ENCODE data around the gene PITPNM3. TPM values are rescaled to one million over a fixed set of nuclear protein-coding genes. Genes with fewer than 3 reads are reported as not detected.

The PITPNM3 gene
- polyA plus RNA-seq, 1 donor from 2014 or later, result 3.0 TPM

- Histone ChIP-seq H3K9me3 (ENCODE audit: low read length) (no peaks in the 10 kb centered on the region), H3K4me3 (ENCODE audit: low read length) (no peak overlapping the region), H3K4me2 (ENCODE audit: low read length) (no peak overlapping the region)
Observed at GRCh38 chr17:6554342-6554741, 2.0 kb downstream of the PITPNM3 start.

GRCh38 chr17:6551869-6552531, 4.4 kb downstream of the PITPNM3 start:
- Histone ChIP-seq H3K4me2 (ENCODE audit: low read length) (no peak overlapping the region), H3K36me3 (ENCODE audit: insufficient read depth, low read length) (no peaks in the 10 kb centered on the region), H3K9me3 (ENCODE audit: low read length) (no peaks in the 10 kb centered on the region), H3K79me2 (replicated peaks; ENCODE audit: insufficient read depth, low read length) (no peaks in the 10 kb centered on the region), H3K27me3 (ENCODE audit: insufficient read depth, low read depth, low read length) (peaks cover 25% of the 10 kb centered on the region), H3K9me2 (ENCODE audit: insufficient read depth, low read length) (no peaks in the 10 kb centered on the region), H2AFZ (ENCODE audit: low read depth, low read length) (no peak overlapping the region), H3K27ac (ENCODE audit: low read length) (no peak overlapping the region), H3F3A (ENCODE audit: insufficient read depth, low read length, poor library complexity, severe bottlenecking) (no peaks in the 10 kb centered on the region), H4K20me1 (ENCODE audit: insufficient read depth) (no peaks in the 10 kb centered on the region), H3K4me3 (ENCODE audit: low read length) (no peak overlapping the region), H3K9ac (ENCODE audit: low read length) (no peak overlapping the region)
- TF ChIP-seq EP300 (conservative IDR thresholded peaks at IDR 0.05; ENCODE audit: poor library complexity, severe bottlenecking) (no peak), EZH2 (IDR thresholded peaks at IDR 0.05; ENCODE audit: borderline replicate concordance, insufficient read depth, low read length, poor library complexity, severe bottlenecking) (no peak), REST (IDR thresholded peaks at IDR 0.05; ENCODE audit: borderline replicate concordance) (no peak), POLR2AphosphoS5 (IDR thresholded peaks at IDR 0.05) (no peak), MXI1 (conservative IDR thresholded peaks at IDR 0.05; ENCODE audit: poor library complexity, severe bottlenecking) (no peak), TAF1 (IDR thresholded peaks at IDR 0.05; ENCODE audit: low read depth) (no peak)

More at GRCh38 chr17:6554342-6554741, 2.0 kb downstream of the PITPNM3 start:
- Histone ChIP-seq H3F3A (ENCODE audit: insufficient read depth, low read length, poor library complexity, severe bottlenecking) (no peaks in the 10 kb centered on the region), H3K9me2 (ENCODE audit: insufficient read depth, low read length) (no peaks in the 10 kb centered on the region), H3K9ac (ENCODE audit: low read length) (no peak overlapping the region), H2AFZ (ENCODE audit: low read depth, low read length) (no peak overlapping the region), H3K27me3 (ENCODE audit: insufficient read depth, low read depth, low read length) (peaks cover 31% of the 10 kb centered on the region), H3K27ac (ENCODE audit: low read length) (no peak overlapping the region), H4K20me1 (ENCODE audit: insufficient read depth) (no peaks in the 10 kb centered on the region), H3K36me3 (ENCODE audit: insufficient read depth, low read length) (no peaks in the 10 kb centered on the region), H3K79me2 (replicated peaks; ENCODE audit: insufficient read depth, low read length) (no peaks in the 10 kb centered on the region)
- TF ChIP-seq MXI1 (conservative IDR thresholded peaks at IDR 0.05; ENCODE audit: poor library complexity, severe bottlenecking) (no peak), POLR2AphosphoS5 (IDR thresholded peaks at IDR 0.05) (no peak), RAD21 (conservative IDR thresholded peaks at IDR 0.05) (no peak), REST (IDR thresholded peaks at IDR 0.05; ENCODE audit: borderline replicate concordance) (no peak), EP300 (conservative IDR thresholded peaks at IDR 0.05; ENCODE audit: poor library complexity, severe bottlenecking) (no peak), TAF1 (IDR thresholded peaks at IDR 0.05; ENCODE audit: low read depth) (no peak), EZH2 (IDR thresholded peaks at IDR 0.05; ENCODE audit: borderline replicate concordance, insufficient read depth, low read length, poor library complexity, severe bottlenecking) (no peak), SMC3 (conservative IDR thresholded peaks at IDR 0.05; ENCODE audit: poor library complexity) (no peak), CTCF (IDR thresholded peaks at IDR 0.05; ENCODE audit: poor library complexity, severe bottlenecking) (no peak)
